Measurements from ENCODE around the gene EPS8. TPM values are rescaled to one million over a fixed set of nuclear protein-coding genes. Genes with fewer than 3 reads are reported as not detected.
"Not testable (repeated sequence)": the region's sequence is repeated elsewhere in the genome, so short reads cannot be mapped to it uniquely, and the experiment has no call there.

Gene EPS8
- total RNA-seq, 1 donor: 100 TPM

GRCh38 chr12:15625075-15625474 is 164.1 kb downstream of the EPS8 start:
- no peak for TF ChIP-seq CTCF (IDR thresholded peaks at IDR 0.05; ENCODE audit: insufficient read depth, low read depth, low read length)
- DNase-seq (ENCODE audit: low read depth): no peak

GRCh38 chr12:15620741-15621539 is 168.2 kb downstream of the EPS8 start:
- peak; percentile 59 for DNase-seq (ENCODE audit: low read depth)
- no peak for TF ChIP-seq CTCF (IDR thresholded peaks at IDR 0.05; ENCODE audit: insufficient read depth, low read depth, low read length)
- no peak overlapping the region for H3K4me3 ChIP-seq (ENCODE audit: low read depth, low read length)

More at GRCh38 chr12:15625075-15625474, 164.1 kb downstream of the EPS8 start:
- no peak overlapping the region for H3K4me3 ChIP-seq (ENCODE audit: low read depth, low read length)

GRCh38 chr12:15616495-15616894 is 172.7 kb downstream of the EPS8 start:
- not testable (repeated sequence) for DNase-seq (ENCODE audit: low read depth); H3K4me3 ChIP-seq (ENCODE audit: low read depth, low read length)

- no peak overlapping the region for H3K4me3 ChIP-seq (ENCODE audit: low read depth, low read length)
- no peak for DNase-seq (ENCODE audit: low read depth)
- TF ChIP-seq CTCF (IDR thresholded peaks at IDR 0.05; ENCODE audit: insufficient read depth, low read depth, low read length): no peak
Measured at GRCh38 chr12:15613981-15614380, 175.2 kb downstream of the EPS8 start.

- no peak for DNase-seq (ENCODE audit: low read depth)
- H3K4me3 ChIP-seq (ENCODE audit: low read depth, low read length): no peak overlapping the region
- no peak for TF ChIP-seq CTCF (IDR thresholded peaks at IDR 0.05; ENCODE audit: insufficient read depth, low read depth, low read length)
Measured at GRCh38 chr12:15608941-15609340, 180.2 kb downstream of the EPS8 start.

- DNase-seq (ENCODE audit: low read depth): no peak
- H3K4me3 ChIP-seq (ENCODE audit: low read depth, low read length): no peak overlapping the region
- TF ChIP-seq CTCF (IDR thresholded peaks at IDR 0.05; ENCODE audit: insufficient read depth, low read depth, low read length): no peak
Measured at GRCh38 chr12:15608406-15608805, 180.8 kb downstream of the EPS8 start.

GRCh38 chr12:15605881-15606590 is 183.2 kb downstream of the EPS8 start:
- no peak for TF ChIP-seq CTCF (IDR thresholded peaks at IDR 0.05; ENCODE audit: insufficient read depth, low read depth, low read length)
- DNase-seq (ENCODE audit: low read depth): no peak
- H3K4me3 ChIP-seq (ENCODE audit: low read depth, low read length): no peak overlapping the region
